ENCODE measurements around the gene FAM151B.
"Not testable (repeated sequence)": the region's sequence is repeated elsewhere in the genome, so short reads cannot be mapped to it uniquely, and the experiment has no call there.

The FAM151B gene

GRCh38 chr5:80466669-80467485, 21.0 kb upstream of the FAM151B start:
- no peak overlapping the region for H3K4me3 ChIP-seq (ENCODE audit: control insufficient read depth, low read depth, low read length)
- DNase-seq (ENCODE audit: low read depth) = peak; percentile 10
- no peak for TF ChIP-seq CTCF (IDR thresholded peaks at IDR 0.05; ENCODE audit: control insufficient read depth, insufficient read depth, low read depth, low read length, missing control alignments)

- no peak for DNase-seq (ENCODE audit: low read depth)
- H3K4me3 ChIP-seq (ENCODE audit: control insufficient read depth, low read depth, low read length) = no peak overlapping the region
- TF ChIP-seq CTCF (IDR thresholded peaks at IDR 0.05; ENCODE audit: control insufficient read depth, insufficient read depth, low read depth, low read length, missing control alignments) = no peak
Observed at GRCh38 chr5:80468131-80468530, 19.8 kb upstream of the FAM151B start.

- DNase-seq (ENCODE audit: low read depth); H3K4me3 ChIP-seq (ENCODE audit: control insufficient read depth, low read depth, low read length): not testable (repeated sequence)
Observed at GRCh38 chr5:80470631-80471030, 17.3 kb upstream of the FAM151B start.

GRCh38 chr5:80474929-80475328, 13.0 kb upstream of the FAM151B start:
- no peak for DNase-seq (ENCODE audit: low read depth)
- no peak for TF ChIP-seq CTCF (IDR thresholded peaks at IDR 0.05; ENCODE audit: control insufficient read depth, insufficient read depth, low read depth, low read length, missing control alignments)
- no peak overlapping the region for H3K4me3 ChIP-seq (ENCODE audit: control insufficient read depth, low read depth, low read length)

GRCh38 chr5:80479713-80480112, 8.2 kb upstream of the FAM151B start:
- no peak for TF ChIP-seq CTCF (IDR thresholded peaks at IDR 0.05; ENCODE audit: control insufficient read depth, insufficient read depth, low read depth, low read length, missing control alignments)
- DNase-seq (ENCODE audit: low read depth) = no peak
- no peak overlapping the region for H3K4me3 ChIP-seq (ENCODE audit: control insufficient read depth, low read depth, low read length)

- no peak for DNase-seq (ENCODE audit: low read depth)
- no peak overlapping the region for H3K4me3 ChIP-seq (ENCODE audit: control insufficient read depth, low read depth, low read length)
- no peak for TF ChIP-seq CTCF (IDR thresholded peaks at IDR 0.05; ENCODE audit: control insufficient read depth, insufficient read depth, low read depth, low read length, missing control alignments)
Observed at GRCh38 chr5:80480354-80480753, 7.5 kb upstream of the FAM151B start.

- peak; percentile 87 for TF ChIP-seq CTCF (IDR thresholded peaks at IDR 0.05; ENCODE audit: control insufficient read depth, insufficient read depth, low read depth, low read length, missing control alignments)
- DNase-seq (ENCODE audit: low read depth) = peak; percentile 28
- no peak overlapping the region for H3K4me3 ChIP-seq (ENCODE audit: control insufficient read depth, low read depth, low read length)
Observed at GRCh38 chr5:80481019-80481893, 6.6 kb upstream of the FAM151B start.

Measured in AG09309 (cell line).